ENCODE results near the gene ZNF24. TPM values are rescaled to one million over a fixed set of nuclear protein-coding genes. Genes with fewer than 3 reads are reported as not detected.

Gene ZNF24
- total and polyA plus RNA-seq, 4 donors, result 13.6 to 52.5 (median 29.4) TPM

DNA sequence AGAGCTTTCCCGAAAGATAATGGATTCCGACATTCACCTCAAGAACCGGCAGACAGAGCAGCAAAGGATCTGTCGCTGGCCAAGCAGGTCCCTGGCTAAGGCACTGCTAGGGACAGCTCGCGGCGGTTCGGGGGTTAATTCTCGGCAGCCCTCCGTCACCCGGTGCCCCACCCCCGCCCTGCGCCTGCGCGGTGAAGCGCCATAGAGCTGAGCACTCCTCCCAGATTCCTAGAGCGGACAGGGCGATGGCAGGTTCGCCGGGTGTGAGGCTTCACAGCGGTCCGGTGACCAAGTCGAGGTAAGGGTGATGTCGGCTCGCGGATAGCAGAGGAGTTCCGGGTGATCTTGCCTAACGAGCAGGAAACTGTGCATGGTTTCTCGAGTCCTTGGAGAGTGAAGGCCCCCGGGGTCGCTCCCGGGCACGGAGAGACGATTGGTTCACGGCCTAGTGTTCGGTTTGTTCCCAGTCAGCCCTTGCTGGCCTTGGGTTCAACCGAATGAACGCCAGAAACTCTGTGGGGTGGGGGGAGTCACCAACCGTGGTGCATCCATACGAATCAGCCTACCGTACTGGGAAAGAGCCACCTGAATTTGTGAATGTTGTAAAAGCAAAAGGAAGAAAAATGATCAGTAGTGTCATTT is 54.0 kb downstream of the ZNF24 start, which contains the start of gene ZSCAN30:
Gene ZSCAN30, minus strand, starts transcription at position 136 of the 642 bp plus-strand sequence. CDS start 25,877 bp downstream, outside the sequence.
- H3K9me3 ChIP-seq (ENCODE audit: control insufficient read depth, low read length), result no peaks in the 10 kb centered on the region
- peak; percentile 99 for ATAC-seq (ENCODE audit: low FRiP score)
- no peaks in the 10 kb centered on the region for H3K4me1 ChIP-seq (ENCODE audit: control insufficient read depth in 1 of 2, insufficient read depth in 2 of 2, low read length in 2 of 2)
- no peaks in the 10 kb centered on the region for H3K27me3 ChIP-seq (ENCODE audit: control insufficient read depth in 1 of 2, insufficient read depth in 2 of 2, low read length in 1 of 2)
- peak; percentile 95 to 98 for DNase-seq
- peak within 1 kb of the TSS; percentile 64 to 84 for H3K4me3 ChIP-seq (ENCODE audit: low read length in 2 of 2)
- peak within 1 kb of the TSS in 1 of 2 donors; percentile 39 for H3K27ac ChIP-seq (ENCODE audit: low read depth in 1 of 2, low read length in 2 of 2)
- H3K36me3 ChIP-seq (ENCODE audit: control insufficient read depth in 1 of 2, insufficient read depth in 2 of 2, low read length in 1 of 2), result no peaks in the 10 kb centered on the region
- 0% methylated on average over 34 to 41 of the region's 41 CpGs for WGBS, 2 donors
- intact Hi-C loops (cut with DNase I), result loop anchor here (2.0 to 5.0 kb wide), 3 partner anchors 45 to 52 kb away; partner anchors contain the start of genes ZNF24 (in 1 of the 2) and ZNF397 (in 1 of the 2)

DNA sequence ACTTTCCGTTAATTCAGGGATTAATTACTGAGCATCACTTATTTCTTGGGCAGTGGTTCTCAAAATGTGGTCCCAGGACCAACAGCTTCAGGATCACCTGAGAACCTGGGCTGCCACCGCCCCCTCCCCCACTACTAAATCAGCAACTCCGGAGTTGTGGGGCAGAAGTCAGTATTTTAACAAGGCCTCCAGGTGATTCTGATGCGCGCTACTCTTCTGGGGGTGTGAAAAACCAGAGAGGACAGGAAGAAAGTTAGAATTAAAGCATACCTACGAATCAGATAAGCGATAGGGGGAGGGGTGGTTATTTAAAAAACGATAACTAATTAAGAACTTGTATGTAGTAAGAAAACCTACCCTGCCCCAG is 54.5 kb downstream of the ZNF24 start:
- H3K9me3 ChIP-seq (ENCODE audit: control insufficient read depth, low read length), result no peaks in the 10 kb centered on the region
- no peaks in the 10 kb centered on the region for H3K4me1 ChIP-seq (ENCODE audit: control insufficient read depth in 1 of 2, insufficient read depth in 2 of 2, low read length in 2 of 2)
- ATAC-seq (ENCODE audit: low FRiP score), result peak; percentile 60
- H3K27me3 ChIP-seq (ENCODE audit: control insufficient read depth in 1 of 2, insufficient read depth in 2 of 2, low read length in 1 of 2), result no peaks in the 10 kb centered on the region
- no peak overlapping the region for H3K27ac ChIP-seq (ENCODE audit: low read depth in 1 of 2, low read length in 2 of 2)
- no peaks in the 10 kb centered on the region for H3K36me3 ChIP-seq (ENCODE audit: control insufficient read depth in 1 of 2, insufficient read depth in 2 of 2, low read length in 1 of 2)
- WGBS, 2 donors, result 1% methylated on average over 8 of the region's 8 CpGs
- H3K4me3 ChIP-seq (ENCODE audit: low read length in 2 of 2), result peak overlapping the region; percentile 64 to 80
- intact Hi-C loops (cut with DNase I), result loop anchor here (2.0 to 5.0 kb wide), 4 partner anchors 23 to 53 kb away; partner anchors contain the start of genes ZNF24 (in 1 of the 2) and ZNF397 (in 1 of the 2)
- no peak for DNase-seq

DNA sequence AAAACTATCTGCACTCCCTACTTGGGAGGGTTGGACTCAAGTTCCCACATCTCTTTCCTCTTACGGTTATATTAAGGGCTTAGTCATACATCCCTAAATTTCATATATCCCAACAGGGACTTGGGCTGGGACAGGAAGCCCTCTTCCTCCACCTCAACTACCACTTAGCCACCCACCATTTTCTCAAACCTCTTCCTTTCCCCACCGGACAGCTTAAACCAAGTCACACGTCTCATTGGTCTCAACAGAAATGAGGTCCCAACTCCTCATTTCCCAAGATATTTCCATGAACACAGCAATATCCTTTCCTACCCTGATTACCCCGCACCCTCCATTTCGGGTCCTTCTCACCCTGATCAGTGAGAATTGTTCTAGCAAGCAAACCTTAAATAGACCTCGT is 54.9 kb downstream of the ZNF24 start:
- intact Hi-C loops (cut with DNase I), result loop anchor here in 1 of 2 donors (2.0 kb wide), 1 partner anchor 22 kb away; no protein-coding TSS in a partner anchor
- no peaks in the 10 kb centered on the region for H3K36me3 ChIP-seq (ENCODE audit: control insufficient read depth in 1 of 2, insufficient read depth in 2 of 2, low read length in 1 of 2)
- no peaks in the 10 kb centered on the region for H3K9me3 ChIP-seq (ENCODE audit: control insufficient read depth, low read length)
- 5 to 8% methylated on average over 6 of the region's 6 CpGs for whole genome bisulfite sequencing, 2 donors
- no peaks in the 10 kb centered on the region for H3K4me1 ChIP-seq (ENCODE audit: control insufficient read depth in 1 of 2, insufficient read depth in 2 of 2, low read length in 2 of 2)
- ATAC-seq (ENCODE audit: low FRiP score) (no peak), DNase-seq (no peak)
- peak overlapping the region; percentile 64 to 80 for H3K4me3 ChIP-seq (ENCODE audit: low read length in 2 of 2)
- no peak overlapping the region for H3K27ac ChIP-seq (ENCODE audit: low read depth in 1 of 2, low read length in 2 of 2)
- H3K27me3 ChIP-seq (ENCODE audit: control insufficient read depth in 1 of 2, insufficient read depth in 2 of 2, low read length in 1 of 2), result no peaks in the 10 kb centered on the region

DNA sequence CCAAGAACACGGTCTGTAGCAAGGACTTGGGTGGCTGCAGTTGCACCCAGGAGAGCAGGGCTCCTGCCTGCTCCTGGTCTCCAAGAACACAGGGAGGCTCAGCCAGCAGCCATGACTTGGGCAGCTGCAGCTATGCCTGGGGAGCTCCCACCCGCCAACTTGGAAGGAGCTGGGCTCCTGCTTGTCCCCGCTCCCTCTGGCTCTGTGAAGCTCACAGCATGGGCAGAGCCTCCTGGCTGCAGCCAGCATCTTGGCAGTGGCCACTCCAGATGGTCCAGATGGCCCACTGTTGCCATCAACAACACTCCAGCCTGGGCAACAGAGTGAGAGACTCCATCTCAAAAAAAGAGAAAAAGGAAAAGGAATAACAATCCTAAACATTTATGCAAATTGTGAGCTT is 59.4 kb downstream of the ZNF24 start:
- Histone ChIP-seq H3K36me3 (ENCODE audit: control insufficient read depth in 1 of 2, insufficient read depth in 2 of 2, low read length in 1 of 2) (peaks cover 0 to 5% of the 10 kb centered on the region in 2 donors), H3K27me3 (ENCODE audit: control insufficient read depth in 1 of 2, insufficient read depth in 2 of 2, low read length in 1 of 2) (no peaks in the 10 kb centered on the region), H3K9me3 (ENCODE audit: control insufficient read depth, low read length) (no peaks in the 10 kb centered on the region), H3K4me1 (ENCODE audit: control insufficient read depth in 1 of 2, insufficient read depth in 2 of 2, low read length in 2 of 2) (no peaks in the 10 kb centered on the region), H3K27ac (ENCODE audit: low read depth in 1 of 2, low read length in 2 of 2) (no peak overlapping the region), H3K4me3 (ENCODE audit: low read length in 2 of 2) (no peak overlapping the region)
- intact Hi-C loops (cut with DNase I), result loop anchor here in 1 of 2 donors (5.0 kb wide), 1 partner anchor 682 kb away; no protein-coding TSS in a partner anchor
- ATAC-seq (ENCODE audit: low FRiP score) (no peak), DNase-seq (no peak)
- 78 to 84% methylated on average over 3 of the region's 3 CpGs for WGBS, 2 donors

DNA sequence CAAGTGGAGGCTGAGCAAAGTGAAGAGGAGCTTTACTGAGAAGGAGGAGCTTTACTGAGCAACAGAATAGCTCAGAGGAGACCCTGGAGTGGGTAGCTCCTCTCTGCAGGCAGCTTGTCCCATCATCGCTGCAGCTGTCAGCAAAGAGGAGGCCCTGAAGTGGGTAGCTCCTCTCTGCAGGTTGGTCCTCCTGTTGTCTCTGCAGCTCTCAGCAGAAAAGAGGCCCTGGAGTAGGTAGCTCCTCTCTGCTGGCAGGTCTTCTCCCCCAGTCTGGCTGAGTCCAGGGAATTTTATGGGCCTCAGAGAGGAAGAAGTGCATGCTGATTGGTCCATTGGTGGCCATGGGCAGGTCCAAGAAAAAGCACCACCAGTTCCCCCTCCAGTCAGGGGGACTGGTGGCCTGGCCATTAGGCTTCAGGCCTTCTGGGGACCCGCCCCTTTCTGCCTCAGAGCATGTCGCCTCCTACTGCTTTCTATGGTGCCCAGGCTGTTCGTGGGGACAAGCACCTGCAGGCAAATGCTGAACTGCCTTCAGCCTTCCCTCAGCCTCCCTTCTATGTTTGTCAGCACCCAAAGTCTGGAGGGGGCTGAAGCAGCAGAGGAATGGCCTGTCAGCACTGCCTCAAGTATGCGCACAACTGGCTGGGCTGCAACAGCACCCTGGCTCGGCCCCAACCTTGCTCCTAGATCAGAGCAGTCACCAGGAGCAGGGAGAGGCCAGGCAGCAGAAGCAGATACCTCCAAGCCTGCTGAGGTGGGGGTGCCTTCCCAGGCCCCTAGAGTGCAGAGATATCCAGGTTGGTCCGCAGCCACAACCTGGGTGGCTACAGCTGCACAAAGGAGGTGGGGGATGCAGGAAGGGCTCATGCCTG is 60.1 kb downstream of the ZNF24 start:
- 89 to 93% methylated on average over 7 of the region's 7 CpGs for WGBS, 2 donors
- ATAC-seq (ENCODE audit: low FRiP score) (no peak), DNase-seq (no peak)
- H3K27ac ChIP-seq (ENCODE audit: low read depth in 1 of 2, low read length in 2 of 2), result no peak overlapping the region
- no peaks in the 10 kb centered on the region for H3K4me1 ChIP-seq (ENCODE audit: control insufficient read depth in 1 of 2, insufficient read depth in 2 of 2, low read length in 2 of 2)
- H3K36me3 ChIP-seq (ENCODE audit: control insufficient read depth in 1 of 2, insufficient read depth in 2 of 2, low read length in 1 of 2), result peaks cover 0 to 5% of the 10 kb centered on the region in 2 donors
- H3K9me3 ChIP-seq (ENCODE audit: control insufficient read depth, low read length), result no peaks in the 10 kb centered on the region
- no peak overlapping the region for H3K4me3 ChIP-seq (ENCODE audit: low read length in 2 of 2)
- intact Hi-C loops (cut with DNase I), result loop anchor here in 1 of 2 donors (5.0 kb wide), 1 partner anchor 683 kb away; no protein-coding TSS in a partner anchor
- H3K27me3 ChIP-seq (ENCODE audit: control insufficient read depth in 1 of 2, insufficient read depth in 2 of 2, low read length in 1 of 2), result no peaks in the 10 kb centered on the region

DNA sequence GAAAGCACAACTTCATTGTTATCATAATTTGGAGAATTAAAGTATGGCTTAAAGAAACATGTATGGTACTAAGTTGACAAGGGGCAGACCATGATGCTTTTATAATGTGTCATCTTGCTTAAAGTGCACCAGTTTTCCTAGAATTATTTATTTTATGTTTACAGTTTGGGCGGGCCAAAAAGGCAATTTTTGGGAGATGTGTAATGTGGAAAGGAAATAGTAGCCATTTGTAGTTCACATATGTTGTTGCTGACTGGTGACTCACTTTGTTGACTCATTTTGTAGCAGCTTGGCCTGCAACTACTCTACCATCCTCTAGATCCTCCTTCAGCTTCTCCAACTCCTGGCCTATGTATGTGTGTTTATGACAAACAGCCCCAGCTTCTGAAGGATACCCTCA is 61.9 kb downstream of the ZNF24 start:
- no peaks in the 10 kb centered on the region for H3K4me1 ChIP-seq (ENCODE audit: control insufficient read depth in 1 of 2, insufficient read depth in 2 of 2, low read length in 2 of 2)
- H3K4me3 ChIP-seq (ENCODE audit: low read length in 2 of 2), result no peak overlapping the region
- intact Hi-C loops (cut with DNase I), result loop anchor here in 1 of 2 donors (5.0 kb wide), 1 partner anchor 685 kb away; no protein-coding TSS in a partner anchor
- DNase-seq (no peak), ATAC-seq (ENCODE audit: low FRiP score) (no peak)
- H3K27me3 ChIP-seq (ENCODE audit: control insufficient read depth in 1 of 2, insufficient read depth in 2 of 2, low read length in 1 of 2), result no peaks in the 10 kb centered on the region
- no peak overlapping the region for H3K27ac ChIP-seq (ENCODE audit: low read depth in 1 of 2, low read length in 2 of 2)
- peaks cover 0 to 5% of the 10 kb centered on the region in 2 donors for H3K36me3 ChIP-seq (ENCODE audit: control insufficient read depth in 1 of 2, insufficient read depth in 2 of 2, low read length in 1 of 2)
- WGBS, 2 donors, result 60 to 88% methylated on average over 1 of the region's 1 CpG
- H3K9me3 ChIP-seq (ENCODE audit: control insufficient read depth, low read length), result no peaks in the 10 kb centered on the region

Other genes starting within 250 kb of the ZNF24 start
- 10 to 100 TPM; 32.8 to 40.4 TPM for gene ZNF397, start 103.4 kb downstream of the ZNF24 start, total RNA-seq
- gene ZNF397, start 103.4 kb downstream of the ZNF24 start, polyA plus RNA-seq, result 10 to 100 TPM; 14.0 to 25.5 TPM
- 10 to 100 TPM; 27.1 to 31.8 TPM for gene ZSCAN30, start 54.2 kb downstream of the ZNF24 start, total RNA-seq
- gene ZSCAN30, start 54.2 kb downstream of the ZNF24 start, polyA plus RNA-seq, result 10 to 100 TPM in 1 of 2 donors, 1 to 10 TPM in 1; 6.3 to 15.1 TPM
- 1 to 10 TPM; 1.9 to 4.4 TPM for gene ZNF396, start 32.9 kb upstream of the ZNF24 start, total RNA-seq
- 1 to 10 TPM; 2.6 to 4.2 TPM for gene ZNF396, start 32.9 kb upstream of the ZNF24 start, polyA plus RNA-seq
- 10 to 100 TPM; 18.6 to 19.1 TPM for gene INO80C, start 153.5 kb upstream of the ZNF24 start, total RNA-seq
- gene INO80C, start 153.5 kb upstream of the ZNF24 start, polyA plus RNA-seq, result 10 to 100 TPM; 16.8 to 23.1 TPM
- 10 to 100 TPM; 53.3 to 65.3 TPM for gene GALNT1, start 237.3 kb upstream of the ZNF24 start, total RNA-seq
- gene GALNT1, start 237.3 kb upstream of the ZNF24 start, polyA plus RNA-seq, result 10 to 100 TPM; 18.1 to 21.4 TPM